Neuronal stem cell (in vitro differentiated cells): ENCODE measurements around the gene ALG14.

Source experiments
- DNase-seq: peaks from one replicate; pipeline ENCODE4 v3.0.0-alpha.2; 2013; ENCODE audit warnings: low spot score
- H2AFZ ChIP-seq: one replicate; pipeline ENCODE4 v1.6.1; 2013; ENCODE audit warnings: mild to moderate bottlenecking, low read length, inconsistent platforms
- H2AK5ac ChIP-seq: 2 replicates; pipeline ENCODE4 v1.6.1; 2013; ENCODE audit warnings: low read depth, mild to moderate bottlenecking, inconsistent platforms, low read length, moderate library complexity, mixed read lengths
- H2BK120ac ChIP-seq: 2 replicates; pipeline ENCODE4 v1.6.1; 2013; ENCODE audit warnings: low read depth, mild to moderate bottlenecking, inconsistent platforms, low read length, moderate library complexity, mixed read lengths
- H2BK12ac ChIP-seq: one replicate; pipeline ENCODE4 v1.6.1; 2013; ENCODE audit warnings: low read length, inconsistent platforms
- H2BK15ac ChIP-seq: 2 replicates; pipeline ENCODE4 v1.6.1; 2013; ENCODE audit warnings: mild to moderate bottlenecking, low read length, inconsistent platforms, mixed read lengths
- H2BK5ac ChIP-seq: one replicate; pipeline ENCODE4 v1.6.1; 2013; ENCODE audit warnings: inconsistent platforms, mild to moderate bottlenecking, low read length, moderate library complexity
- H3K14ac ChIP-seq: one replicate; pipeline ENCODE4 v1.6.1; 2013; ENCODE audit warnings: low read length, inconsistent platforms
- H3K18ac ChIP-seq: 2 replicates; pipeline ENCODE4 v1.6.1; 2013; ENCODE audit warnings: low read length, inconsistent platforms
- H3K23ac ChIP-seq: 2 replicates; pipeline ENCODE4 v1.6.1; 2013; ENCODE audit warnings: low read depth, mild to moderate bottlenecking, mixed read lengths, low read length, inconsistent platforms; ENCODE audit not compliant: poor library complexity
- H3K27ac ChIP-seq: replicated peaks from 3 replicates; pipeline ENCODE4 v1.5.1; 2013; ENCODE audit warnings: low read length, inconsistent platforms
- H3K27me3 ChIP-seq, 3 experiments: 2 replicates each; pipeline ENCODE4 v1.6.1; 2013; ENCODE audit warnings: low read length in 3 of 3, mild to moderate bottlenecking in 2 of 3, inconsistent platforms in 1 of 3, low read depth in 1 of 3, mixed read lengths in 1 of 3, moderate library complexity in 1 of 3; ENCODE audit not compliant: control insufficient read depth in 3 of 3, insufficient read depth in 3 of 3
- H3K36me3 ChIP-seq, 2 donors: replicated peaks in 1 of 2; 2 replicates each; pipeline ENCODE4 v1.6.1; 2013; ENCODE audit warnings: low read length in 2 of 2; ENCODE audit not compliant: control insufficient read depth in 2 of 2, insufficient read depth in 2 of 2
- H3K4ac ChIP-seq: 2 replicates; pipeline ENCODE4 v1.6.1; 2013; ENCODE audit warnings: inconsistent platforms, mild to moderate bottlenecking, low read length, moderate library complexity
- H3K4me1 ChIP-seq, 2 donors: 1 replicate in 1 of 2; 2 replicates in 1 of 2; pipeline ENCODE4 v1.6.1; 2013; ENCODE audit warnings: low read length in 2 of 2, low read depth in 1 of 2; ENCODE audit not compliant: control insufficient read depth in 2 of 2, insufficient read depth in 1 of 2
- H3K4me2 ChIP-seq: one replicate; pipeline ENCODE4 v1.6.1; 2013; ENCODE audit warnings: mild to moderate bottlenecking, low read length, inconsistent platforms; ENCODE audit not compliant: insufficient read depth, poor library complexity, severe bottlenecking
- H3K4me3 ChIP-seq, 2 donors: 2 replicates each; pipeline ENCODE4 v1.5.1; 2013; ENCODE audit warnings: low read length in 2 of 2, mild to moderate bottlenecking in 2 of 2, inconsistent platforms in 1 of 2, moderate library complexity in 1 of 2
- H3K79me1 ChIP-seq: one replicate; pipeline ENCODE4 v1.6.1; 2013; ENCODE audit warnings: low read depth, mild to moderate bottlenecking, inconsistent platforms, low read length, moderate library complexity
- H3K9ac ChIP-seq: one replicate; pipeline ENCODE4 v1.6.1; 2013; ENCODE audit warnings: mild to moderate bottlenecking, low read depth, low read length, inconsistent platforms; ENCODE audit not compliant: poor library complexity
- H3K9me3 ChIP-seq, 2 donors: replicated peaks in 1 of 2; 2 replicates each; pipeline versions ENCODE3 to v1.6.1; 2013; ENCODE audit warnings: low read length in 2 of 2, mild to moderate bottlenecking in 2 of 2, inconsistent platforms in 1 of 2, low read depth in 1 of 2, mixed read lengths in 1 of 2, moderate library complexity in 1 of 2; ENCODE audit not compliant: control insufficient read depth in 2 of 2, insufficient read depth in 1 of 2
- H4K8ac ChIP-seq: one replicate; pipeline ENCODE4 v1.6.1; 2013; ENCODE audit warnings: low read depth, mild to moderate bottlenecking, inconsistent platforms, low read length, moderate library complexity
- H4K91ac ChIP-seq: one replicate; pipeline ENCODE4 v1.6.1; 2013; ENCODE audit warnings: low read length, low read depth, mild to moderate bottlenecking, inconsistent platforms; ENCODE audit not compliant: poor library complexity
- WGBS, 2 donors: extraction: QIAGEN DNeasy Blood & Tissue Kit; methylation state at CpG; one replicate each; pipeline ENCODE4 v1.1.7; 2013; ENCODE audit warnings: missing lambda C conversion rate in 2 of 2, mixed read lengths in 1 of 2; ENCODE audit not compliant: insufficient read length in 2 of 2, insufficient replicate concordance in 1 of 2; ENCODE audit errors: extremely low coverage in 2 of 2; 5-methylcytosine and 5-hydroxymethylcytosine counted together

ALG14 gene

DNA sequence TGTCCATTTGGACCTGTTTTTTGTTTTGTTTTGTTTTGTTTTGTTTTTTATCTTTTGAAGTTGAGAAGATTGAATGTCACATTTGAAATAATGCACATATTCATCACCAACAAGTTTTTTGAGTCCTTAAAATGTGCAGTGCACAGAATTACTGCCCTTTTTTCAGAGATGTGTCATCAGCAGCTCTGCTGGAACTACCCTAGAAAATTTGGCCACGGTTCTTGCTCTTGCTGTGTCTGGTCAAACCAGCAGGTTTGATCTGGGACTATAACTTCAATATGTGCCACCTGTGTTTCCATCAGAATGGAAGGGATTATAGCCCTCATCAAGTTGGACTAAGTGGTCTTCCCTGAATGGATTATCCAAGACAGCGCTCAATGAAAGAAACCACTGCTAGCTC lies 121.7 kb downstream of the ALG14 start:
- Histone ChIP-seq H3K36me3 (no peaks in the 10 kb centered on the region), H2AFZ (no peak overlapping the region), H3K9me3 (no peaks in the 10 kb centered on the region), H3K18ac (no peak overlapping the region), H2AK5ac (no peak overlapping the region), H4K91ac (no peak overlapping the region), H3K79me1 (no peaks in the 10 kb centered on the region), H2BK5ac (no peak overlapping the region), H2BK120ac (no peak overlapping the region), H3K27ac (no peak overlapping the region), H2BK12ac (no peak overlapping the region), H3K23ac (no peak overlapping the region), H3K27me3 (no peaks in the 10 kb centered on the region), H3K14ac (no peak overlapping the region), H3K4me3 (no peak overlapping the region), H3K9ac (no peak overlapping the region), H2BK15ac (no peak overlapping the region), H3K4me1 (peaks cover 10 to 15% of the 10 kb centered on the region in 2 donors), H4K8ac (no peak overlapping the region), H3K4ac (no peak overlapping the region), H3K4me2 (no peak overlapping the region)
- no CpG with 5 or more reads among the region's 2 CpGs for WGBS, 2 donors
- no peak for DNase-seq

GRCh38 chr1:94949681-94950661 lies 122.8 kb downstream of the ALG14 start:
- Histone ChIP-seq H2BK120ac (no peak overlapping the region), H3K9ac (no peak overlapping the region), H3K4me1 (peaks cover 6 to 13% of the 10 kb centered on the region in 2 donors), H2BK12ac (no peak overlapping the region), H3K36me3 (no peaks in the 10 kb centered on the region), H2BK5ac (no peak overlapping the region), H3K9me3 (no peaks in the 10 kb centered on the region), H3K4me2 (no peak overlapping the region), H3K23ac (no peak overlapping the region), H3K27me3 (no peaks in the 10 kb centered on the region), H2BK15ac (no peak overlapping the region), H3K14ac (no peak overlapping the region), H2AFZ (no peak overlapping the region), H4K91ac (no peak overlapping the region), H3K4me3 (no peak overlapping the region), H3K79me1 (no peaks in the 10 kb centered on the region), H3K4ac (no peak overlapping the region), H3K18ac (no peak overlapping the region), H4K8ac (no peak overlapping the region), H3K27ac (no peak overlapping the region), H2AK5ac (no peak overlapping the region)
- no peak for DNase-seq
- WGBS, 2 donors, result no CpG with 5 or more reads among the region's 4 CpGs

GRCh38 chr1:94947437-94947836 lies 125.3 kb downstream of the ALG14 start:
- Histone ChIP-seq H4K8ac (no peak overlapping the region), H3K27ac (no peak overlapping the region), H2BK15ac (no peak overlapping the region), H2AK5ac (no peak overlapping the region), H3K4me2 (no peak overlapping the region), H3K79me1 (no peaks in the 10 kb centered on the region), H3K4ac (no peak overlapping the region), H3K4me3 (no peak overlapping the region), H3K36me3 (no peaks in the 10 kb centered on the region), H2BK12ac (no peak overlapping the region), H4K91ac (no peak overlapping the region), H3K27me3 (no peaks in the 10 kb centered on the region), H2AFZ (no peak overlapping the region), H3K18ac (no peak overlapping the region), H3K4me1 (no peaks in the 10 kb centered on the region), H2BK5ac (no peak overlapping the region), H2BK120ac (no peak overlapping the region), H3K14ac (no peak overlapping the region), H3K23ac (no peak overlapping the region), H3K9ac (no peak overlapping the region), H3K9me3 (peaks cover 0 to 5% of the 10 kb centered on the region in 2 donors)
- no peak for DNase-seq
- WGBS, 2 donors, result no CpG with 5 or more reads among the region's 1 CpG

DNA sequence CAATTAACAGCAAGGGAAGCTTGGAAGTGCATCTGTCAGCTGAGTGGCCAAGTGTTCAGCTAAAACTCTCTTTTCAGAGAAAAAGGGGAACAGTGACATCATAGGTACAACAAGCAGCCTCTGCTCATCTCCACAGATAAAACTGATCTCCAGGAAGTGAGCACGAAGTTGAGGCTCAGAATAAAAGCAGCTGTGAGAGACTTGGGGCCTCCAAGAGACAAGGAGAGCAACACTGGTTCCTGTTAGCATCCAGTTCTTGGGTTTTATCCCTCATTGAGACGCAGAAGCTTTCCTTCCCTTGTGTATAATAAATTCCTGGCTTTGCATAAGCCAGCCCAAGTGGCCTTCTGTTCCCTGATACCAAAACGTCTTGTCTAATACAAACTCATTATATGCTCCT lies 125.9 kb downstream of the ALG14 start:
- H3K79me1 ChIP-seq, result no peaks in the 10 kb centered on the region
- H2AFZ ChIP-seq, result no peak overlapping the region
- no peaks in the 10 kb centered on the region for H3K27me3 ChIP-seq
- no peaks in the 10 kb centered on the region for H3K36me3 ChIP-seq
- H2BK120ac ChIP-seq, result no peak overlapping the region
- no peak overlapping the region for H2BK5ac ChIP-seq
- no peak overlapping the region for H2BK15ac ChIP-seq
- no peak overlapping the region for H3K23ac ChIP-seq
- WGBS, 2 donors, result no CpG with 5 or more reads among the region's 3 CpGs
- no peak overlapping the region for H2AK5ac ChIP-seq
- H2BK12ac ChIP-seq, result no peak overlapping the region
- H3K4me1 ChIP-seq, result no peaks in the 10 kb centered on the region
- H4K91ac ChIP-seq, result no peak overlapping the region
- no peak overlapping the region for H3K4ac ChIP-seq
- H4K8ac ChIP-seq, result no peak overlapping the region
- H3K27ac ChIP-seq, result no peak overlapping the region
- no peak overlapping the region for H3K9ac ChIP-seq
- no peak overlapping the region for H3K14ac ChIP-seq
- no peak overlapping the region for H3K18ac ChIP-seq
- no peak overlapping the region for H3K4me2 ChIP-seq
- H3K4me3 ChIP-seq, result no peak overlapping the region
- H3K9me3 ChIP-seq, result peaks cover 0 to 5% of the 10 kb centered on the region in 2 donors
- no peak for DNase-seq
